Astrocyte (in vitro differentiated cells and primary cell): ENCODE data around the gene COQ10A. TPM values are rescaled to one million over a fixed set of nuclear protein-coding genes. Genes with fewer than 3 reads are reported as not detected.

Experiments
- DNase-seq: peaks from one replicate; pipeline ENCODE4 v3.0.0-alpha.2; 2010; ENCODE audit warnings: low read depth
- FAIRE-seq: peaks from 2 replicates; lab custom pipeline; 2011; peaks lifted over from hg19 to GRCh38; lab: Jason Lieb, UNC
- H2AFZ ChIP-seq: 2 replicates; pipeline ENCODE4 v1.6.0; 2012; ENCODE audit warnings: low read depth, low read length, inconsistent platforms
- H3K27ac ChIP-seq: 2 replicates; pipeline ENCODE4 v1.5.1; 2011; ENCODE audit warnings: low read depth, low read length, inconsistent platforms
- H3K27me3 ChIP-seq: 2 replicates; pipeline ENCODE4 v1.6.0; 2011; ENCODE audit warnings: low read length, inconsistent platforms; ENCODE audit not compliant: insufficient read depth
- H3K36me3 ChIP-seq: 2 replicates; pipeline ENCODE4 v1.5.1; 2011; ENCODE audit warnings: low read length, inconsistent platforms; ENCODE audit not compliant: insufficient read depth
- H3K4me1 ChIP-seq: 2 replicates; pipeline ENCODE4 v1.5.1; 2011; ENCODE audit warnings: low read length, inconsistent platforms; ENCODE audit not compliant: insufficient read depth
- H3K4me2 ChIP-seq: 2 replicates; pipeline ENCODE4 v1.6.0; 2012; ENCODE audit warnings: low read length, inconsistent platforms
- H3K4me3 ChIP-seq: 2 replicates; pipeline ENCODE4 v1.5.1; 2011; ENCODE audit warnings: low read depth, mild to moderate bottlenecking, low read length, inconsistent platforms; ENCODE audit not compliant: insufficient read depth
- H3K79me2 ChIP-seq: 2 replicates; pipeline ENCODE4 v1.6.0; 2012; ENCODE audit warnings: mild to moderate bottlenecking, low read length, inconsistent platforms; ENCODE audit not compliant: insufficient read depth
- H3K9ac ChIP-seq: 2 replicates; pipeline ENCODE4 v1.6.0; 2012; ENCODE audit warnings: mild to moderate bottlenecking, low read length, inconsistent platforms
- H3K9me3 ChIP-seq: 2 replicates; pipeline ENCODE4 v1.5.1; 2012; ENCODE audit warnings: low read depth, mild to moderate bottlenecking, low read length, inconsistent platforms; ENCODE audit not compliant: insufficient read depth
- H4K20me1 ChIP-seq: 2 replicates; pipeline ENCODE4 v1.6.0; 2012; ENCODE audit warnings: low read length, inconsistent platforms; ENCODE audit not compliant: insufficient read depth
- H3K27ac Mint-ChIP-seq: one replicate; pipeline ENCODE4 v1.8.0; 2021; ENCODE audit warnings: mild to moderate bottlenecking, mixed read lengths; ENCODE audit not compliant: unreplicated experiment
- H3K27me3 Mint-ChIP-seq: one replicate; pipeline ENCODE4 v1.8.0; 2021; ENCODE audit warnings: low read depth, mixed read lengths; ENCODE audit not compliant: unreplicated experiment
- H3K36me3 Mint-ChIP-seq: one replicate; pipeline ENCODE4 v1.8.0; 2021; ENCODE audit warnings: low read depth, mixed read lengths; ENCODE audit not compliant: unreplicated experiment
- H3K4me1 Mint-ChIP-seq: one replicate; pipeline ENCODE4 v1.8.0; 2021; ENCODE audit warnings: low read depth, mixed read lengths; ENCODE audit not compliant: unreplicated experiment
- H3K4me3 Mint-ChIP-seq: one replicate; pipeline ENCODE4 v1.8.0; 2021; ENCODE audit warnings: mild to moderate bottlenecking, moderate library complexity, mixed read lengths; ENCODE audit not compliant: unreplicated experiment
- H3K9me3 Mint-ChIP-seq: one replicate; pipeline ENCODE4 v1.8.0; 2021; ENCODE audit warnings: mild to moderate bottlenecking, mixed read lengths; ENCODE audit not compliant: unreplicated experiment
- CTCF ChIP-seq: IDR thresholded peaks from 2 replicates; pipeline ENCODE4 v1.5.1; 2011; ENCODE audit warnings: low read depth, mild to moderate bottlenecking, inconsistent platforms, low read length, moderate library complexity; ENCODE audit not compliant: insufficient read depth
- EZH2 ChIP-seq: IDR thresholded peaks from 2 replicates; pipeline ENCODE4 v1.6.1; 2012; ENCODE audit warnings: mild to moderate bottlenecking, low read length, inconsistent platforms; ENCODE audit not compliant: insufficient read depth
- total RNA-seq: library from RNA; stranded (reverse); gene quantifications from 2 replicates; pipeline ENCODE4 v1.2.1, GENCODE V29; 2021

COQ10A gene
- total RNA-seq, 1 donor from 2014 or later = 9.3 TPM

DNA sequence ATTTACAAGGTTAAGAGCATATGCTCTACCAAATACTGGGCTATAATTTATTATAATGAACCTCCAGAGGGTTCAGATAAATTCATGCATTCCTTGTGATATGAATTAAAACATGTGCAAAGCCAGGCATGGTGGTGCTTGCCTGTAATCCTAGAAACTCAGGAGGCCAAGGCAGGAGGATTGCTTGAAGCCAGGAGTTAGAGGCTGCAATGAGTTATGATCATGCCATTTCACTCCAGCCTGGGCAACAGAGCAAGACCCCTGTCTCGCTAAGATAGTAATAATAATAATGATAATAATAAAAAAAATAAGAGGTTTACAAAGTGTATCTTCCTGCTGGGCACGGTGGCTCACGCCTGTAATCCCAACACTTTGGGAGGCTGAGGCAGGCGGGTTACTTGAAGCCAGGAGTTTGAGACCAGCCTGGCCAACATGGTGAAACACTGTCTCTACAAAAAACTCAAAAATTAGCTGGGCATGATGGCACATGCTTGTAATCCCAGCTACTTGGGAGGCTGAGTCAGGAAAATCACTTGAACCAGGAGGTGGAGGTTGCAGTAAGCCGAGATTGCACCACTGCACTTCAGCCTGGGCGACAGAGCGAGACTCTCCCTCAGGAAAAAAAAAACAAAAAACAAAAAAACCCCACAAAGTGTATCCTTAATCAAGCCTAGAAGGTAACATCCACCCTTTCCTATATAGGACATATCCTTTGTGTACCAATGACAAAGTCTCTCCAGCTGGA is 40.7 kb downstream of the COQ10A start:
- H2AFZ ChIP-seq = no peak overlapping the region
- H4K20me1 ChIP-seq = no peaks in the 10 kb centered on the region
- DNase-seq (no peak), FAIRE-seq (no peak)
- no peaks in the 10 kb centered on the region for H3K4me1 ChIP-seq
- Mint-ChIP-seq H3K9me3 (no peaks in the 10 kb centered on the region), H3K27ac (no peak overlapping the region), H3K27me3 (no peaks in the 10 kb centered on the region), H3K4me1 (peaks cover under 1% of the 10 kb centered on the region), H3K4me3 (no peak overlapping the region), H3K36me3 (peaks cover 15% of the 10 kb centered on the region)
- H3K27me3 ChIP-seq = no peaks in the 10 kb centered on the region
- H3K36me3 ChIP-seq = peaks cover 44% of the 10 kb centered on the region
- no peak overlapping the region for H3K27ac ChIP-seq
- H3K9me3 ChIP-seq = no peaks in the 10 kb centered on the region
- peaks cover 10% of the 10 kb centered on the region for H3K79me2 ChIP-seq
- no peak overlapping the region for H3K4me3 ChIP-seq
- TF ChIP-seq EZH2 (no peak), CTCF (no peak)
- no peak overlapping the region for H3K4me2 ChIP-seq
- no peak overlapping the region for H3K9ac ChIP-seq

DNA sequence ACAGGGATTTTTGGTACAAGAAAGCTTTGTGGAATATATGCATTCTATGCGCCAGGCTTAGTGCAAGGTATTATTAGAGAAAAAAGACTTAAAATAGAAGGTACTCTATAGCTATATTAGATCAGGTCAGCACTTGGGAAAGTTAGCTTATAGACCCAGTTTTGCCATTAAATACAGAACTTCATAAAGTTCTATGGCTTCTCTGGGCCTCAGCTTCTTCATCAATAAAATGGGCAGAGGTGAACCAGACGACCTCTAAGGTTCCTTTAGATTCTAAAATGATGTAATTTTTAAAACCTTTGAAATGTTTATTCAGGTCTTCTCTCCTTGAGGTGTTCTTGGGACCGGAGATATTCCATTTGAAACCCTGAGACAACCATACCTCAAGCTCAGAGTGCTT is 42.0 kb downstream of the COQ10A start:
- H3K4me3 Mint-ChIP-seq = no peak overlapping the region
- DNase-seq = no peak
- peaks cover 15% of the 10 kb centered on the region for H3K36me3 Mint-ChIP-seq

More for the DNA sequence above, 42.0 kb downstream of the COQ10A start:
- H3K9me3 ChIP-seq = no peaks in the 10 kb centered on the region
- H3K9me3 Mint-ChIP-seq = no peaks in the 10 kb centered on the region
- TF ChIP-seq CTCF (no peak), EZH2 (no peak)
- H3K4me2 ChIP-seq = no peak overlapping the region
- H3K9ac ChIP-seq = no peak overlapping the region
- no peaks in the 10 kb centered on the region for H3K27me3 Mint-ChIP-seq
- peaks cover 10% of the 10 kb centered on the region for H3K79me2 ChIP-seq
- H3K4me1 ChIP-seq = no peaks in the 10 kb centered on the region
- H4K20me1 ChIP-seq = no peaks in the 10 kb centered on the region
- no peak for FAIRE-seq
- H3K36me3 ChIP-seq = peaks cover 44% of the 10 kb centered on the region
- no peak overlapping the region for H3K4me3 ChIP-seq
- no peak overlapping the region for H3K27ac Mint-ChIP-seq
- H3K27ac ChIP-seq = no peak overlapping the region
- H2AFZ ChIP-seq = no peak overlapping the region
- no peaks in the 10 kb centered on the region for H3K27me3 ChIP-seq
- H3K4me1 Mint-ChIP-seq = no peaks in the 10 kb centered on the region
